ENCODE measurements around the gene ARL6IP5.

The ARL6IP5 gene

GRCh38 chr3:69116897-69117296, 32.2 kb downstream of the ARL6IP5 start:
- no peak for DNase-seq (ENCODE audit: low spot score)

- DNase-seq (ENCODE audit: low spot score) = no peak
Measured at GRCh38 chr3:69118555-69118954, 33.8 kb downstream of the ARL6IP5 start.

- no peak for DNase-seq (ENCODE audit: low spot score)
Measured at GRCh38 chr3:69119138-69119537, 34.4 kb downstream of the ARL6IP5 start.

DNA sequence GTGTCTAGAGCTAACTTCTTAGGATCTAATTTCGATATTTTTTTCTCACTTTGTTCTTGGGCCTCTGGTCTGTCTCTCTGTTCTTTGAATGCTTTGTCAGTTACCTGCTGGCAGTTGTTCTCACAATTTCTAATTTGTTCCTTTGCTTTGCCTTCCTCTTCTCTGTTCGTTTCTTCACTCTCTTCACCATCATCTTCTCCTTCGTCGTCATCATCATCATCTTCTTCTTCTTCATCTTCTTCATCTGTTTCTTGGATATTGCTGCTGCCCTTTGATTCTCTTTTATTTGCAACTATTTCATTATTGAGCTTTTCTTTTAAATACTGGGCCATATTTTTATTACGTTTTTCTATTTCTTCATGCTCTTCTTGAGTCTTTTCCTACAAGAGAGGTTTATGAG, 34.9 kb downstream of the ARL6IP5 start:
- DNase-seq (ENCODE audit: low spot score) = no peak

DNA sequence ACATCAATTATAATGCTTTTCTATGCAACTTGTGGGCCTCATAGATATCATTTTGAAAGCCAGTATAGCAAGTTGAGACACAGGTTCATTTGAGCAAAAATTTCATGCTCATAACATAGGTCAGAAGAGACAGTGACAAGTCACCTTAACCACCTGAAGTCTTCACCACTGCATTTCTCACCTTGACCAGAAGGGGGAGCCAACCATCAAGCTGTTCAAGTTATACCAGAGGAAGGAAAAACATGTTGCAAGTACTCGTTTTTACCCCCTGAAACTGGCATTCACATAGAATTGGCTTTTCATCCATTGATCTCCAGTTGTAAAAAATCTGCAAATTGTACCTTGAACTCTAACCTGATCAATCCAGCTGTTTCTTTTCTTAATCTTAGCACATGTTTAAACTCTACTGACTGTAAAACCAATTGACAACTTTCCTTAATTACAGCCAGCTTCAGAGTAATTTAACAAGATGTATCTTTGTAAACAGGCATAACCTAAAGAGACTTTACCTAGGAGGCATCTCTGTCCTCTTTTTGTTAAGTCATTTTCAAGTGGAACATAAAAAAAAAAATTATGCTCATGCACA, 36.2 kb downstream of the ARL6IP5 start:
- DNase-seq (ENCODE audit: low spot score) = peak; percentile 62

DNA sequence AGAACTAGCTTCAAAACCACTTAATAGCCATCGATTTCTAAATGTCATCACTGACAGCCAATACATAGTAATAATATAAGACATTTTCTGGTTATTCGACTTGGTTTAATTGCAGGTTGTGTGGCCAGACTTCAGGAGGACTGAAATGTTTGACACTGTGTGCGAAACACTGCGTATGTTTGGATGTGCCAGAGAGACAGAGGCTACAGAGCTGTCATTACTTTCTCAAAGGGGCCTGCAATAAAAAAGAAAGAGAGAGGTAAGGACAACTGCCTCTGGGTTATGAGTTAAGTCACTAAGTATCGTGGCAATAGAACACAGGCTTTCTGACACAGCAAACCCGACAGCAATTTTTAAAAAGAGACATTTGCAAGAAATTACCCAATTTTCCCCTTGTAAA, 36.8 kb downstream of the ARL6IP5 start:
- DNase-seq (ENCODE audit: low spot score) = no peak

DNA sequence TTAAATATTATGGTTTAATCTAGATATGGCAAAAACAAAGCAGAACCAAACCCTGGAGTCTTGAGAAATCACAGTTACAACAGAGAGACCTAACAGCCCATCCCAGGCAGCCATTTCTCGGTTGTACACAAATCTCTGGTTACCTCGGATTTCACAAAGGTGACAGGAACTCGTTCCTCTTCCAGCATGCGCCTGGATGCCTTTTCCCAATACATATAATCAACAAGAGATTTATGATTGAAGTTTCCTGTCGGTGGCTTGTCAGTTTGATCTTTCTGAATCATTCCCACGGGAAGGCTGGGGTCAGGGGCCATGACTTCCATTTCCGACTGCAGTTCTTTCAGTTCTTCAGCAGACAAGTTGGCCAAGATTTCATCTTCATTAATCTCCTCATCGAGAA, 37.2 kb downstream of the ARL6IP5 start:
- no peak for DNase-seq (ENCODE audit: low spot score)

DNA sequence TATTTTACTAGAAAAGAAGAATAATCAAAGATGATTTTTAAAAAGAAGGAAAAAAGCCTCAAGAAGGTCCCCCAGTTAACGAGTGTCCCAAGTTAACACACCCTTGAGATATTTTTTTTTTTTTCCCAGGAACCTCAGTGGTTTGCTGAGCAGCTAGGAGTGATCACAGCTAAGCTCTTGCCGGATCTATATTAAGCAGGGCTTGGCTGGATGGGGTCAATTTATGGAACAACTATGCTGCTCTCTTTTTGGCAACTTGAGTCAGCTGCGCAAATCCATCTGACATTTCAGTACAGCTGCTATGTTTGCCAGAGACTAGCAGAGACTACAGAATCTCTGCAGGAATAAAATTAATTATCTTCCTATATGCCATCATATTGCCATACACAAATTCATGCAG, 37.7 kb downstream of the ARL6IP5 start, which contains the start of gene LMOD3:
TSS of gene LMOD3 (minus strand) at position 193 of the 400 bp plus-strand sequence. CDS start 209 bp downstream, outside the sequence.
- DNase-seq (ENCODE audit: low spot score) = no peak

DNA sequence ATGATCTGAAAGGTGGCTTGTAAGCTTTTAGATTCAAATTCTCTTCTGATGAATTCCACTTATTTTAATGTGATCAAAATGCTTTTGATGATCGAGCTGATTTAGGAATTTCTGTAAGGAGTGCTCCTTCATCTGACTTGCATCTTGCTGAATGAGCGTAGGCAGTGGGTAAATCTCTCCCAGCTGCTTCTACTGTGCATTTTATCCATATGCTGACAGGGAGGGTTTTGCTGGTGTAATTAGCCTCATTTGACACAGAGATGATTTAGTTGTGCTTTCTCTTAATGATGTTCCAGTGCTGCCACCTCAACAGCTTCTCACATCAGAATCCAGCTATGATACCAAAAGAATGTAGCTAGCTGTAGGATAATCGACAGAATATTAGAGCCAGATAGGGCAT, 41.5 kb downstream of the ARL6IP5 start:
- DNase-seq (ENCODE audit: low spot score) = no peak

DNA sequence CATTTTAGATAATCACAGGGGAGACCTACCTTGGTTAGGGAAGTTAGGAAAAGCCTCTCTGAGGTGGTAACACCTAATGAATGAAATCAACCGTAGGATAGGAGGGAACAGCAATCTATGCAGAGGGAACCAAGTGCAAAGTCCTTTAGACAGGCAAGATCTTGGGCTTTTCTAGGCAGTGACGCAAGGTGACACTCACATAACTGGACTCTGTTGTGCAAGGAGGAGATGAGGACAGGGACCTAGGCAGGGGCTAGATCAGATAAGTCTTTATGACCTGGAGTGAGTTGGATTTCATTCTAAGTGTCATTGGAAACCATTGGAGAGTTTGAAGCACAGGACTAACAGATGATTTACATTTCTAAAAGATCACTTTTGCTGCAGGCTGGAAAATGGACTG, 42.3 kb downstream of the ARL6IP5 start:
- DNase-seq (ENCODE audit: low spot score) = no peak

GRCh38 chr3:69128509-69128908, 43.8 kb downstream of the ARL6IP5 start:
- DNase-seq (ENCODE audit: low spot score) = no peak

DNA sequence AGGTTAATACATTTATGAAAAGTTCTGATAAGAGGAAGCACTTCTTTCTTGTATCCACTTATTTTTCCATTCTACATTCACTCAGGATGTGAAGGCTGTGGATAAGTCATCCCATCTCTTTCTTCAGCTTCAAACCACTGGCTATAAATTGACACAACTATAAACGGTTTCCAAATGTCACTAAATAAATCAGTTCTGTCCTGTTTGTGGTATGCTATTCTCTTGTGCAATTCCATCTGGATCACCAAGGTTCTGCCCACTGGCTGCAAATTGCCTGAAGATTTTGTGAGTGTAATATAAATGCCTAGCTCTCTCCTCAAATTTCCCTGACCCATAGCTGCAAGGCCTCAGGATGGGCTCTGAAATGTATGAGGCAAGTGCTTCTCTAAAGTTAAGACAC, 44.8 kb downstream of the ARL6IP5 start:
- DNase-seq (ENCODE audit: low spot score) = no peak

DNA sequence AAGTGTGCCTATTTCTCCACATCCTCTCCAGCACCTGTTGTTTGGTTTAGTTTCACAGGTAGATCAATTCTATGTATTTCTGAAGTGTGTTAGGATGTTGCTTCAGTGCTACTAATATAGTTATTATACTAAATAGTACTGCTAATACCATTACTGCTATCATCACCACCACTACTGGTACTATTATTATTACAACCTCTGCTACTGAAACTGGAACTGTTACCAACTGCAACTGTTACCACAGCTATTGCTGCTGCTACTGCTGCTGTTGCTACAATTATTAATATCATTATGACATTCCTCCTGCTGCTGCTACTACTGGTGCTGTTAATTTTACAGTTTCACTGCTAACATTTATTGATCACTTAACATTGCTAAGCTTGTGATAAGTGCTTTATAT, 46.0 kb downstream of the ARL6IP5 start:
- DNase-seq (ENCODE audit: low spot score) = no peak

- DNase-seq (ENCODE audit: low spot score) = no peak
Measured at GRCh38 chr3:69137005-69137404, 52.3 kb downstream of the ARL6IP5 start.

GRCh38 chr3:69137412-69137811, 52.7 kb downstream of the ARL6IP5 start:
- no peak for DNase-seq (ENCODE audit: low spot score)

DNA sequence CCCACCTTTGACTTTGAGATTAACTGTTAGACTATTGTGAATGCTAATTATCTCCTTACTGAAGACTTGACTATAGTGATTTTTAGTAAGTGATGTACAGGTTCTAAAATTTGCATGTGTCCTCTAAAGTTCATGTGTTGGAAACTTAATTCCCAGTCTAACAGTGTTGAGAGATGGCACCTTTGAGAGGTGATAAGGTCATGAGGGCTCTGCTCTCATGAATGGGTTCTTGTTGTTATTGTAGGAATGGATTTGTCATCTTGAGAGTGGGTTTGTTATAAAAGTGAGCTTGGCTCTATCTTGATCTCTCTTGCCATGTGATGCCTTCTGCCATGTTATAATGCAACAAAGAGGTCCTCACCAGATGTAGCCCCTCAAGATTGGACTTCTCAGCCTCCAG, 56.6 kb downstream of the ARL6IP5 start:
- DNase-seq (ENCODE audit: low spot score) = no peak

DNA sequence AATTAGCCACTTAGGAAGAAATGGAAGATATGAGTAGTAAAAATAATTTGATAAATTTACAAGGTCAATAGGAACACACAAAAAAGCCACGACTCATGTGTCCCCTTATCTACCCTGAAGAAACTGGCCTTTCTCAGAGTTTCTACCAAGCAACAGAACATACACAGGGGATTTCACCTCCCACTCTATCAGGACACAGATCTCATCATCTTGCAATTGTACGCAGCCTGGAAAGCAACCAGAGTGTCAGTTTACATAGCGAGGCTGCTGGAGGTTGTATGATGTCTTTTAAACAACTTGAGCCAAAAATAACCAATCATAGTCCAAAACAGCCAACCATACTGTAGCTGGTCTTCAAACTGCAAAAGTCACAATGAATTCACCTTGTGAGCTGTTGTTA, 57.4 kb downstream of the ARL6IP5 start:
- no peak for DNase-seq (ENCODE audit: low spot score)

- no peak for DNase-seq (ENCODE audit: low spot score)
Measured at GRCh38 chr3:69142797-69143454, 58.2 kb downstream of the ARL6IP5 start.

DNA sequence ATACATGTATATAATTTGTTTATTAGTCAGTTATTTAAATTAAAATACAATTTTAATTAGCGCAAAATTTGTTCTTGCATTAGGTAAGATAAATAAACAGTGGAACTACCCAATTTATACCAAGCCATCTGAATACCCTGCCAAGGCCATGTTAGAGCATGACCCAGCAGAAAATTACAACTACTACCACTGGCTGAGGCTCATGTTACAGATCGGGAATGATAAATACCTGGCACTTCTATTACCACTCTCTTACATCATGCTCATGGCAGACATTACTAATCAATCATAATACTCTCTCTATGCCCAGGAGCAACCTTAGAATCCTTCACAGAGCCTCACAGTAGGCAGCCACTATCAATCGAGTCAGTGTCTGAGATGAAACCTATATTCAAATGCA, 58.9 kb downstream of the ARL6IP5 start:
- no peak for DNase-seq (ENCODE audit: low spot score)

GRCh38 chr3:69144631-69145245, 60.0 kb downstream of the ARL6IP5 start:
- DNase-seq (ENCODE audit: low spot score) = no peak

GRCh38 chr3:69145688-69146087, 61.0 kb downstream of the ARL6IP5 start:
- no peak for DNase-seq (ENCODE audit: low spot score)

DNA sequence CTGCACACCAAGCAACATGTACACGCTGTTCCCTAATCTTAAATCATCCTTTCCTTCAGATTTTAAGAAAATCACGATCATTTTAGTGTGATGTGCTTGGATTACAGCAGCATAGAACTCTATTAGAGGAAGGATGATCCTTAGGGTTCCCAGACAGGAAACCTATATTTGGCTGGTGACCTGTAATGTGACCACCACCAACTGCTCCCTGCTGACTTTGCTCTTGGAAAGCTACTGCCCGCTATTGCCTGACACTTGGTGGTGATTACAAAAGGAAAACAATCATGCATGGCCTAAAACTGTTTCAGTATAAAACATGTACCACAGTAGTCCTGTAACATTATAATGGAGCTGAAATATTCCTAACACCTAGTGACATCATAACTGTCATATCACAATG, 64.8 kb downstream of the ARL6IP5 start:
- no peak for DNase-seq (ENCODE audit: low spot score)
